Activated CD4-positive, alpha-beta memory T cell treated with anti-CD3 and anti-CD28 coated beads for 36 hours (primary cell): ENCODE measurements around the gene FASTKD2. TPM values are rescaled to one million over a fixed set of nuclear protein-coding genes. Genes with fewer than 3 reads are reported as not detected.

Experiments used
- CTCF ChIA-PET: fragments of 350-600 bp; sonication (Branson Sonifier 250); formaldehyde crosslinking; loops from one replicate; lab custom pipeline; 2021; ENCODE audit warnings: antibody characterized with exemption, inconsistent platforms; lab: Charles Lee
- POLR2A ChIA-PET: fragments of 350-600 bp; sonication (Branson Sonifier 250); formaldehyde crosslinking; loops from one replicate; lab custom pipeline; 2021; ENCODE audit warnings: antibody characterized with exemption; lab: Charles Lee
- DNase-seq: peaks from one replicate; pipeline ENCODE4 v3.0.0-alpha.2; 2020
- H3K27ac Mint-ChIP-seq: one replicate; pipeline ENCODE4 v1.8.0; 2021; ENCODE audit warnings: mixed read lengths
- H3K27me3 Mint-ChIP-seq: one replicate; pipeline ENCODE4 v1.8.0; 2021; ENCODE audit warnings: mixed read lengths
- H3K36me3 Mint-ChIP-seq: one replicate; pipeline ENCODE4 v1.8.0; 2021; ENCODE audit warnings: mixed read lengths
- H3K4me1 Mint-ChIP-seq: one replicate; pipeline ENCODE4 v1.8.0; 2021; ENCODE audit warnings: low read depth, mixed read lengths
- H3K4me3 Mint-ChIP-seq: one replicate; pipeline ENCODE4 v1.8.0; 2021; ENCODE audit warnings: mild to moderate bottlenecking, mixed read lengths
- H3K9me3 Mint-ChIP-seq: one replicate; pipeline ENCODE4 v1.8.0; 2021; ENCODE audit warnings: mixed read lengths
- intact Hi-C: fragments of 100-400 bp; cut with micrococcal nuclease; formaldehyde crosslinking; loops from one replicate; pipeline ENCODE4 v1.15.1; 2023
- total RNA-seq, 2 experiments: library from RNA; stranded (reverse); gene quantifications; one replicate each; pipeline ENCODE4 v1.2.3, GENCODE V29; 2021

FASTKD2 gene
- total RNA-seq, 2 experiments from 2014 or later: 31.3 to 32.0 TPM

DNA sequence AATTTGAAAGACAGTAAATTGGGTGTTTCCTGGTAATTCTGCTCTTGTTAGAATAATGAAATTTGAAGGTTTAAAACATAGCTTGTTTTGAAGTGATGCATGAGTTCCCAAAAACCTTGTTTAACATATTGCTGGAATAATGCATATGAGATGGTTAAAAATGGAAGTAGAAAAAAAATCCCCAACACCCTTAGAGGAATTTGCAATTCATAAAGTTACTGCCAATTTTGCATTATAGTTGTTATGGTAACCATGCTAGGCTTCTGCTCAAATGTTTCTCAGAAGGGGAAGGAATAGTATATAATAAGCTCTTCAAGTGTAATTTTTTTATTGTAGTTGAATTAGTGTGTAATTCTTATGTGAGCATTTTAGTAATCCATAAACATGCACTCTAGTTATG is 49.1 kb downstream of the FASTKD2 start:
- no peak for DNase-seq
- H3K4me1 Mint-ChIP-seq: no peaks in the 10 kb centered on the region
- H3K27ac Mint-ChIP-seq: no peak overlapping the region
- intact Hi-C loops: no loop called here
- H3K9me3 Mint-ChIP-seq: no peaks in the 10 kb centered on the region
- ChIA-PET CTCF (interaction anchor here (0.8 kb wide), 1 partner anchor 14 kb away, joined by 3 read pairs; no protein-coding TSS in a partner anchor), POLR2A (no interaction called here)
- no peaks in the 10 kb centered on the region for H3K27me3 Mint-ChIP-seq
- no peak overlapping the region for H3K4me3 Mint-ChIP-seq
- peaks cover 3% of the 10 kb centered on the region for H3K36me3 Mint-ChIP-seq

DNA sequence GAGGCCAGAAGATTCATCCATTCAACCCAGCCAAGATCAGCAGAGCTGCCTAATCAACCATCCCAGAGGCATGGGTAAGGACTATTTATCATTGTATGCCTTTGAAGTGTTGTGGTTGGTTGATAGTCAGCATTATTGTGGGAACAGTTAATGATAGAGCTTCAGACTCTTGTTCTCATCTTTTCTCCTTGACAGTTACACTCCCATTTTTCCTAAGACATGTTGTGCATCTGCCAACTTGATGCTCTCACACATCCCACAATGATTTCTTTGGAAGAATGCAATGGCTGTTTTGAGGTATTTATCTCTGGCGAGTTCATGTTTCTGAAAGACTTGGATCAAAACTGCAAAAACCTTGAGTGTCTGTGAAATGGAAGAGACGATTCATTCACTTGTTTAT is 55.4 kb downstream of the FASTKD2 start:
- no peaks in the 10 kb centered on the region for H3K9me3 Mint-ChIP-seq
- no peak overlapping the region for H3K4me3 Mint-ChIP-seq
- H3K27ac Mint-ChIP-seq: no peak overlapping the region
- H3K27me3 Mint-ChIP-seq: no peaks in the 10 kb centered on the region
- CTCF ChIA-PET: no interaction called here
- no peak for DNase-seq
- intact Hi-C loops: no loop called here
- POLR2A ChIA-PET: no interaction called here
- H3K4me1 Mint-ChIP-seq: no peaks in the 10 kb centered on the region
- no peaks in the 10 kb centered on the region for H3K36me3 Mint-ChIP-seq

DNA sequence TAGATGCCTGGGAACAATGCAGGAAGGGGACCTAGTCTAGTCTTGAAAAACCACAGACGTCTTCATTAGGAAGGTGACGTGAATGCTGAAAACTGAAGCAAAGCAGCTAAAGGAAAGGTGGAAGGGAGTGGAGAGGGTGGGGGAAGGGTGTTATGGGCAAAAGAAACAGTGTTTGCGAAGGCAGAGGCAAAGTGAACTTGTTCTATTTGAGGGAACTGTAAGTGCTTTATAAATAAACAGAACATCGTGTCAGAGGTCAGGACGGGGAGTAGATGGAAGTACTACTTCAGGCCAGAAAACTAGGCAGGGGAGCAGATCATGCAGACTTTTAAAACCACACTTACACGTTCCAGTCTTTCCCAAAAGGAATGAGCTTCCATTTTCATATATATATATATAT is 57.8 kb downstream of the FASTKD2 start:
- CTCF ChIA-PET: interaction anchor here (0.8 kb wide), 1 partner anchor 650 kb away, joined by 3 read pairs; no protein-coding TSS in a partner anchor

DNA sequence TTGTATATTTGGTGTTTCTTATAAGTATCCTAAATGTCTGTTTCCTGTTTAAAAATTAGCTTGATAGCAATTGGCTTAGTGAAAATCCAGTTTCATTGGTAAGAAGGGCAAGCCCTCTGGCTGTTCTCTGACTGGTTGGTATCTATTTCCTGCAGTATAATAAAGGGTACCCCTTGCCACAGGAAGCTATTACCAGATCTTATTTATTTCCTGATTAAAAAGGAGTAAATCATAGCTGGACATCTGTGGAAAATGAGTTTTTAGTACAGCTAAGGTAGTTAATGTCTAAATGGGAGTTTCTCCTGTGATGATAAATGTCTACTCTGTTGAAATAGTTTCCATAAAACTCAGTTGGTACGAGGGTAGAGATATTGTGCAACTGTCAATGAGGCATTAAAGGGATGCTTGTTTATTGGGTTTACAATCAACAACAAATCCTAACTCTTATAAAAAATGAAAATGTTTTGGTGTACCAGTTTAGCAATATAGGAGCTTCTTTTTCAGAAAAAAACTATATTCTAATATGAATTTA is 58.7 kb downstream of the FASTKD2 start:
- H3K9me3 Mint-ChIP-seq: no peaks in the 10 kb centered on the region
- CTCF ChIA-PET: interaction anchor here (0.6 kb wide), 1 partner anchor 303 kb away, joined by 3 read pairs; no protein-coding TSS in a partner anchor
- no peak overlapping the region for H3K4me3 Mint-ChIP-seq
- no peak for DNase-seq
- H3K36me3 Mint-ChIP-seq: no peaks in the 10 kb centered on the region
- H3K27me3 Mint-ChIP-seq: no peaks in the 10 kb centered on the region
- H3K27ac Mint-ChIP-seq: no peak overlapping the region
- POLR2A ChIA-PET: no interaction called here
- no peaks in the 10 kb centered on the region for H3K4me1 Mint-ChIP-seq
- intact Hi-C loops: no loop called here

More for the DNA sequence above, 57.8 kb downstream of the FASTKD2 start:
- H3K27me3 Mint-ChIP-seq: no peaks in the 10 kb centered on the region
- POLR2A ChIA-PET: no interaction called here
- intact Hi-C loops: no loop called here
- no peaks in the 10 kb centered on the region for H3K4me1 Mint-ChIP-seq
- H3K9me3 Mint-ChIP-seq: no peaks in the 10 kb centered on the region
- no peak for DNase-seq
- H3K36me3 Mint-ChIP-seq: no peaks in the 10 kb centered on the region
- no peak overlapping the region for H3K27ac Mint-ChIP-seq
- H3K4me3 Mint-ChIP-seq: no peak overlapping the region

DNA sequence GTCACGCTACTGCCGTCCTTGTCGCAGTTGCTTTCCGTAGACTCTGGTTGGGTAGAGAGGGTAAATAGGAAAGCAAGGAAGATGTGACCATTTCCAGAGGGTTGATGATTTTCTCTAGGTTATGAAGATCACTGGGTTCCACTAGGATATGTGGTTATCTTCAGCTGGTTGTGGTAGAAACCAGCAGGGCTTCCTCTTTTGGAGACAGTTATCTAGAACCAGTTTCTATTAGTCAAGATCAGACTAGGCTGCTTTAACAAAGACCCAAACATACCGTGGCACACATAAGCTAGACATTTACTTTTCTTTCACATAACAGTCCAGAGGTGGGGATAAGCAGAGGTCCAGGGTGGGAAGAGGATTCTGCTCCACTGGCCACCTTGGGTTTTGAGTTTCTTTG is 59.6 kb downstream of the FASTKD2 start:
- no peaks in the 10 kb centered on the region for H3K4me1 Mint-ChIP-seq
- no peak overlapping the region for H3K27ac Mint-ChIP-seq
- H3K9me3 Mint-ChIP-seq: no peaks in the 10 kb centered on the region
- no peaks in the 10 kb centered on the region for H3K36me3 Mint-ChIP-seq
- CTCF ChIA-PET: no interaction called here
- H3K4me3 Mint-ChIP-seq: no peak overlapping the region
- intact Hi-C loops: no loop called here
- DNase-seq: no peak
- POLR2A ChIA-PET: no interaction called here
- H3K27me3 Mint-ChIP-seq: no peaks in the 10 kb centered on the region

DNA sequence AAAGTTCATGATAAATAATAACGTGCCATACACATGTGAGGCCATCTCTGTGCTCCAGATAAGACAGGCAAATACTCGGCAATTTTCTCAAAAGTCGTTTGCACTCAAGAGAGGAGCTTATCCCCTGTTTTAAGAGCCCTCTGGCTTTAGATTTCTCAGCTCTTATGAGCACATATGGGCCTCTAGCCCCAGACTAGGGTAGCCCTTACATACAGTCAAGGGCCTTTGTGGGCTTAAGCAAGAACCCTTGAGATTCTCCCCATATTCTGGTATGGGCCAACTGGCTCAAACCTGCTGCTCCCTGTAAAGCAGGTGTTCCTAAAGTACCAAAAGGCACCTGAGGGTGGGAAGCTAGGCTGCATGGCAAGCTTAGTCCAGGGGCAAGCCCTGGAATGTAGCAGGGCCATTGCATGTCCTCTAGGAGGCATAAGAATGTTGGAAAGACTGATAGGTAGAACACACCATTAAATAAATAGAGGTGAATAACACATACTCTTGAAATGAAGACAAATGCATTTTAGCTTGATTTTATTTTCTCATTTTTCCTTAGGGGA is 66.1 kb downstream of the FASTKD2 start:
- ChIA-PET CTCF (interaction anchor here (0.8 to 0.9 kb wide), 2 partner anchors 49 to 51 kb away, joined by 3 to 4 read pairs; no protein-coding TSS in a partner anchor), POLR2A (no interaction called here)
- Mint-ChIP-seq H3K36me3 (no peaks in the 10 kb centered on the region), H3K9me3 (peaks cover 13% of the 10 kb centered on the region), H3K4me3 (no peak overlapping the region), H3K4me1 (no peaks in the 10 kb centered on the region), H3K27me3 (no peaks in the 10 kb centered on the region), H3K27ac (no peak overlapping the region)
- no peak for DNase-seq
- intact Hi-C loops: no loop called here

DNA sequence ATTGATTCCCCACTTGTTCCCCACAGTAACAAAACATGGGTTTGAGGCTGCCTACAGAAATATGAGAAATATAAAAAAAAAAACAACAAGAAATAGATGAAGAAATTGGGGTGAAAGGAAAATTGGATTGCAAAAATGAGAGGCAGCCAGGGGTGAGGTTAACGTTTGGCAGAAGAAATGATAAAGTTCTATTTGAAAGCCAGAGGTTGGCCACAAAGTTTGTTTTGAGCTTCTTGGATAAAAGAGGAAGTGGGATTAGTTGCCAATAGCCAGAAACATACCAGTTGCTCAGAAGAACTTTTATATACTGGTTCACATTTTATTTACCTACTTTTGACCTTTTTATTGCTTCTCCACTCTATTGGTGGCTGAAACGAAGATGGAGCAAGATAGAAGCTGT is 67.5 kb downstream of the FASTKD2 start:
- H3K4me3 Mint-ChIP-seq: no peak overlapping the region
- ChIA-PET POLR2A (no interaction called here), CTCF (no interaction called here)
- H3K27me3 Mint-ChIP-seq: no peaks in the 10 kb centered on the region
- DNase-seq: no peak
- no peak overlapping the region for H3K27ac Mint-ChIP-seq
- no peaks in the 10 kb centered on the region for H3K36me3 Mint-ChIP-seq
- H3K4me1 Mint-ChIP-seq: no peaks in the 10 kb centered on the region
- H3K9me3 Mint-ChIP-seq: peaks cover 13% of the 10 kb centered on the region
- intact Hi-C loops: no loop called here

DNA sequence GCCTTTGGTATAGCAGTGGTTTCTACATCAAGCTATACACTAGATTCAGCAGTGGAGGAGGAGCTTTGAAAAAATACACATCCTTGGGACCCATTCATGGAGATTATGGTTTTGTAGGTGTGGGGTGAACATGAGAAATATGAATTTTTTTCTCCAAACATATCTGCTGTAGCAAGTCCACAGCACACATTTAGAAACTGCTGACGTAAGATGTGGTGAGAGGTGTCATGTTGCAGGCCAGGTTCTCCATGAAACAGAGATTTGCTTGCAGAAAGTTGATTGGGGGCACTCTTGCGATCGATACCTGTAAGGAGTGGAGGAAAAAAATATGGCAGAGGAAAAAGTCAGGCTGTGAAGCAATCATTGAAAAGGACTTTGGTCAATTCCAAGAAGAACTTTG is 67.9 kb downstream of the FASTKD2 start:
- H3K36me3 Mint-ChIP-seq: no peaks in the 10 kb centered on the region
- peaks cover 13% of the 10 kb centered on the region for H3K9me3 Mint-ChIP-seq
- H3K4me1 Mint-ChIP-seq: no peaks in the 10 kb centered on the region
- ChIA-PET POLR2A (no interaction called here), CTCF (no interaction called here)
- no peak for DNase-seq
- H3K4me3 Mint-ChIP-seq: no peak overlapping the region
- H3K27ac Mint-ChIP-seq: no peak overlapping the region
- intact Hi-C loops: no loop called here
- no peaks in the 10 kb centered on the region for H3K27me3 Mint-ChIP-seq

DNA sequence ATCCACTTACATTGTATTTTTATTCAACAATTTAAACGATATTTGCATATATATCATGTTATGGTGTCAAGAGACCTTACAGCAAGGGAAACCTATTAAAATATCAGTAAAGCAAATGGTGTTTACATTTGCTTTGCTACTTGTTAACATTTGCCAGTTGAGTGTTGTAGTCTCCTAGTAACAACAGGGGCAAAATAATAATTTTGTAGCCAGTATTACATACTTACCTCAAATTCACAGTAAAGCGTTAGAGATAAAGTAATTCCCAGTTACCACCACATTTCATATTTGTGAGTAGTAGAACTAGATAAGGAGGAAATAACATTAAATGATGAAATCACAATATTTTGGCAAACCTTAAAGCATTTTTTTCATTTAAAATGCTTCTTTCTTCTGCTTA is 71.3 kb downstream of the FASTKD2 start:
- CTCF ChIA-PET: no interaction called here
- no peak overlapping the region for H3K27ac Mint-ChIP-seq

DNA sequence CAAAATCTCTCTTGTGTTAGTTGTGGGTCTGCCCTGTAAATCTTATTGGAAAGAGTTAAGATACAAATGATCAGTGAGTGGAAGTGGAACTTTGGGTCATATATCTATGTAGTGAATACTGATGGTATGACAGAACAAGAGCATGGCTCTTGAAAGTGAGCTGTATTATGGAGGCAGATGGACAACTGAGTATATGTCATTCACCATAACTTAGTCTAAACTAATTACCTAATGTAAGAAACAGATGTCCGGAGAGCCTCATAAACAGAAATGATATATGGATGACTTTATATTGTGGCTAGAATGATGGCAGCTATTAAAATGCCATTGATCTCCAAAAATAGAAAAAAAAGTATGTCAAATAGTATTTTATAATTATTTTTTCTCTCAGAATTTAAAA is 72.4 kb downstream of the FASTKD2 start:
- no peaks in the 10 kb centered on the region for H3K36me3 Mint-ChIP-seq
- POLR2A ChIA-PET: no interaction called here
- intact Hi-C loops: no loop called here

More for the DNA sequence above, 71.3 kb downstream of the FASTKD2 start:
- no peaks in the 10 kb centered on the region for H3K27me3 Mint-ChIP-seq
- no peak overlapping the region for H3K4me3 Mint-ChIP-seq
- H3K4me1 Mint-ChIP-seq: no peaks in the 10 kb centered on the region
- intact Hi-C loops: no loop called here
- peaks cover 13% of the 10 kb centered on the region for H3K9me3 Mint-ChIP-seq
- POLR2A ChIA-PET: no interaction called here
- DNase-seq: no peak
- H3K36me3 Mint-ChIP-seq: no peaks in the 10 kb centered on the region

DNA sequence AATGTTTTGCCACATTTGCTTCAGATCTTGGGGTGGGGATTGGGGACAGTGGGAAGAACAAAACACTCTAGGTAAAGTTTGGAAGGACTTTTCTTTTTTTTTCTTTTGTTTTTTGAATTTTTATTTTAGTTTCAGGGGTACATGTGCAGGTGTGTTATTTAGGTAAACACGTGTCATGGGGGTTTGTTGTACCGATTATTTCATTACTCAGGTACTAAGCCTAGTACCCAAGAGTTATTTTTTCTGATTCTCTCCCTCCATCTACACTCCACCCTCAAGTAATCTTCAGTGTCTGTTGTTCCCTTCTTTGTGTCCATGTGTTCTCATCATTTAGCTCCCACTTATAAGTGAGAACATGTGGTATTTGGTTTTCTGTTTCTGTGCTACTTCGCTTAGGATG is 73.3 kb downstream of the FASTKD2 start:
- H3K4me1 Mint-ChIP-seq: no peaks in the 10 kb centered on the region
- POLR2A ChIA-PET: no interaction called here
- peaks cover 7% of the 10 kb centered on the region for H3K9me3 Mint-ChIP-seq
- no peak overlapping the region for H3K27ac Mint-ChIP-seq
- intact Hi-C loops: no loop called here
- no peak for DNase-seq
- CTCF ChIA-PET: no interaction called here
- H3K4me3 Mint-ChIP-seq: no peak overlapping the region
- H3K36me3 Mint-ChIP-seq: no peaks in the 10 kb centered on the region
- H3K27me3 Mint-ChIP-seq: no peaks in the 10 kb centered on the region

More for the DNA sequence above, 72.4 kb downstream of the FASTKD2 start:
- Mint-ChIP-seq H3K4me3 (no peak overlapping the region), H3K27me3 (no peaks in the 10 kb centered on the region), H3K4me1 (no peaks in the 10 kb centered on the region), H3K27ac (no peak overlapping the region), H3K9me3 (peaks cover 13% of the 10 kb centered on the region)
- CTCF ChIA-PET: no interaction called here
- DNase-seq: no peak

DNA sequence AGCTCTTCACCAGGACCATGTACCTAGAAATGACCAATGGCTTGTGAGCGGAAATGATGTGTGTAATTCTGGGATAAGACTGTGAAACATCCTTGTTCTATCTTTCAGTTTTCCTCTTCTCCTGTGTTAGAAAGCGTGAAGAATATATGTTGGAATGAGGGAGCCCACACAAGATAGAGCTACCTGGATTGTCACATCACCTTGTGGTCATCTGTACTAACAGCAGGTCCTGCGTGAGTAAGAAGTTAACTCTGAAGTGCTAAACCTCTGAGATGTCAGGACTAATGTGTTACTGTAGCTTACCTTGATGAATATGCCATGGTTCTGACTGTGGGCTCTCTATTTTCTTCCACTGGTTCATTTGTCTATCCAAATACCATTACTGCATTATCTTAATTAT is 75.6 kb downstream of the FASTKD2 start:
- no peaks in the 10 kb centered on the region for H3K36me3 Mint-ChIP-seq
- H3K27me3 Mint-ChIP-seq: no peaks in the 10 kb centered on the region
- DNase-seq: no peak
- ChIA-PET CTCF (interaction anchor here (1.0 kb wide), 1 partner anchor 1231 kb away, joined by 4 read pairs; no protein-coding TSS in a partner anchor), POLR2A (no interaction called here)
- intact Hi-C loops: no loop called here
- no peaks in the 10 kb centered on the region for H3K4me1 Mint-ChIP-seq
- no peak overlapping the region for H3K4me3 Mint-ChIP-seq
- H3K27ac Mint-ChIP-seq: no peak overlapping the region
- H3K9me3 Mint-ChIP-seq: no peaks in the 10 kb centered on the region
